NCI-H345 (cell line): ENCODE data around the gene SAPCD1.

Experiments
- DNase-seq: peaks from one replicate; lab custom pipeline; 2025; lab: John Stamatoyannopoulos, UW

SAPCD1 gene

GRCh38 chr6:31762356-31762755 is at the start of gene SAPCD1:
Gene SAPCD1, plus strand, starts transcription at chr6:31762656. Its CDS starts 399 bp downstream, at chr6:31763055.
- DNase-seq = no peak

GRCh38 chr6:31713465-31713864 is 49.0 kb upstream of the SAPCD1 start:
- DNase-seq = no peak

- DNase-seq = peak; percentile 6
Observed at GRCh38 chr6:31713991-31714684, 48.3 kb upstream of the SAPCD1 start.

- no peak for DNase-seq
Observed at GRCh38 chr6:31715022-31715958, 47.2 kb upstream of the SAPCD1 start, which contains the start of gene LY6G6D. Gene LY6G6D, plus strand, starts transcription at chr6:31715348. Its CDS starts 8 bp downstream, at chr6:31715356.

GRCh38 chr6:31717499-31718222 is 44.8 kb upstream of the SAPCD1 start:
- DNase-seq = no peak

GRCh38 chr6:31718265-31718664 is 44.2 kb upstream of the SAPCD1 start:
- peak; percentile 51 for DNase-seq

GRCh38 chr6:31719001-31719400 is 43.5 kb upstream of the SAPCD1 start:
- DNase-seq = no peak

GRCh38 chr6:31720196-31720770 is 42.2 kb upstream of the SAPCD1 start:
- no peak for DNase-seq

GRCh38 chr6:31721351-31722020 is 41.0 kb upstream of the SAPCD1 start, which contains the start of gene LY6G6C:
Gene LY6G6C, minus strand, starts transcription at chr6:31721746. Its CDS starts 67 bp downstream, at chr6:31721679.
- DNase-seq = no peak

GRCh38 chr6:31722173-31722572 is 40.3 kb upstream of the SAPCD1 start:
- DNase-seq = no peak

GRCh38 chr6:31723245-31723979 is 39.0 kb upstream of the SAPCD1 start, which contains the start of gene MPIG6B:
Gene MPIG6B, plus strand, starts transcription at chr6:31723373. Its CDS starts 11 bp downstream, at chr6:31723384.
- DNase-seq = no peak

GRCh38 chr6:31723980-31724691 is 38.3 kb upstream of the SAPCD1 start:
- DNase-seq = no peak

- DNase-seq = no peak
Observed at GRCh38 chr6:31725502-31726350, 36.7 kb upstream of the SAPCD1 start.

- DNase-seq = no peak
Observed at GRCh38 chr6:31727034-31727716, 35.3 kb upstream of the SAPCD1 start.

GRCh38 chr6:31727717-31728671 is 34.5 kb upstream of the SAPCD1 start:
- no peak for DNase-seq

- no peak for DNase-seq
Observed at GRCh38 chr6:31728767-31729514, 33.5 kb upstream of the SAPCD1 start, which contains the start of gene DDAH2. Gene DDAH2, minus strand, starts transcription at chr6:31729299. Its CDS starts 138 bp downstream, at chr6:31729161.
